ENCODE data around the gene DIPK1C. TPM values are rescaled to one million over a fixed set of nuclear protein-coding genes. Genes with fewer than 3 reads are reported as not detected.
"Not testable (repeated sequence)": the region's sequence is repeated elsewhere in the genome, so short reads cannot be mapped to it uniquely, and the experiment has no call there.

The DIPK1C gene
- not detected in 3 replicates for total RNA-seq
- long read RNA-seq, result 0 reads

- H3K27me3 Mint-ChIP-seq (ENCODE audit: low read depth), result peaks cover 63% of the 10 kb centered on the region
- peaks cover 3% of the 10 kb centered on the region for H3K4me1 Mint-ChIP-seq (ENCODE audit: low read depth)
- no peaks in the 10 kb centered on the region for H3K9me3 Mint-ChIP-seq (ENCODE audit: low read depth)
- H3K4me3 Mint-ChIP-seq (ENCODE audit: unreplicated experiment), result peak within 1 kb of the TSS; percentile 62
- TF ChIP-seq CTCF (IDR thresholded peaks at IDR 0.05), result no peak
- H3K36me3 Mint-ChIP-seq (ENCODE audit: low read depth), result no peaks in the 10 kb centered on the region
- H3K27ac Mint-ChIP-seq (ENCODE audit: unreplicated experiment), result no peak within 1 kb of the TSS
- DNase-seq (ENCODE audit: low spot score), result no peak
Observed at GRCh38 chr18:74457043-74457724, at the start of gene DIPK1C. Gene DIPK1C (minus strand): TSS chr18:74457308. CDS start chr18:74457259, 49 bp downstream.

GRCh38 chr18:74506448-74507084, 49.5 kb upstream of the DIPK1C start:
- no peaks in the 10 kb centered on the region for H3K27me3 Mint-ChIP-seq (ENCODE audit: low read depth)
- no peak for TF ChIP-seq CTCF (IDR thresholded peaks at IDR 0.05)
- H3K36me3 Mint-ChIP-seq (ENCODE audit: low read depth), result peaks cover 35% of the 10 kb centered on the region
- DNase-seq (ENCODE audit: low spot score), result no peak
- no peak overlapping the region for H3K27ac Mint-ChIP-seq (ENCODE audit: unreplicated experiment)
- H3K9me3 Mint-ChIP-seq (ENCODE audit: low read depth), result no peaks in the 10 kb centered on the region
- no peak overlapping the region for H3K4me3 Mint-ChIP-seq (ENCODE audit: unreplicated experiment)
- no peaks in the 10 kb centered on the region for H3K4me1 Mint-ChIP-seq (ENCODE audit: low read depth)

GRCh38 chr18:74505776-74506175, 48.7 kb upstream of the DIPK1C start:
- Mint-ChIP-seq H3K27ac (ENCODE audit: unreplicated experiment) (no peak overlapping the region), H3K4me3 (ENCODE audit: unreplicated experiment) (no peak overlapping the region)

GRCh38 chr18:74503137-74503536, 46.0 kb upstream of the DIPK1C start:
- no peak overlapping the region for H3K27ac Mint-ChIP-seq (ENCODE audit: unreplicated experiment)
- H3K9me3 Mint-ChIP-seq (ENCODE audit: low read depth), result no peaks in the 10 kb centered on the region
- H3K36me3 Mint-ChIP-seq (ENCODE audit: low read depth), result peaks cover 26% of the 10 kb centered on the region
- TF ChIP-seq CTCF (IDR thresholded peaks at IDR 0.05), result no peak
- DNase-seq (ENCODE audit: low spot score), result no peak
- H3K27me3 Mint-ChIP-seq (ENCODE audit: low read depth), result no peaks in the 10 kb centered on the region
- no peak overlapping the region for H3K4me3 Mint-ChIP-seq (ENCODE audit: unreplicated experiment)
- H3K4me1 Mint-ChIP-seq (ENCODE audit: low read depth), result peaks cover 12% of the 10 kb centered on the region

More at GRCh38 chr18:74505776-74506175, 48.7 kb upstream of the DIPK1C start:
- H3K9me3 Mint-ChIP-seq (ENCODE audit: low read depth), result no peaks in the 10 kb centered on the region
- H3K27me3 Mint-ChIP-seq (ENCODE audit: low read depth), result no peaks in the 10 kb centered on the region
- peaks cover 33% of the 10 kb centered on the region for H3K36me3 Mint-ChIP-seq (ENCODE audit: low read depth)
- no peak for TF ChIP-seq CTCF (IDR thresholded peaks at IDR 0.05)
- H3K4me1 Mint-ChIP-seq (ENCODE audit: low read depth), result no peaks in the 10 kb centered on the region
- no peak for DNase-seq (ENCODE audit: low spot score)

GRCh38 chr18:74501386-74501785, 44.3 kb upstream of the DIPK1C start:
- DNase-seq (ENCODE audit: low spot score), result no peak
- H3K27ac Mint-ChIP-seq (ENCODE audit: unreplicated experiment), result peak overlapping the region; percentile 5
- peaks cover 11% of the 10 kb centered on the region for H3K36me3 Mint-ChIP-seq (ENCODE audit: low read depth)
- H3K9me3 Mint-ChIP-seq (ENCODE audit: low read depth), result no peaks in the 10 kb centered on the region
- H3K4me3 Mint-ChIP-seq (ENCODE audit: unreplicated experiment), result peak overlapping the region; percentile 8
- H3K27me3 Mint-ChIP-seq (ENCODE audit: low read depth), result no peaks in the 10 kb centered on the region
- no peak for TF ChIP-seq CTCF (IDR thresholded peaks at IDR 0.05)
- H3K4me1 Mint-ChIP-seq (ENCODE audit: low read depth), result peaks cover 25% of the 10 kb centered on the region

- peaks cover 10% of the 10 kb centered on the region for H3K36me3 Mint-ChIP-seq (ENCODE audit: low read depth)
- H3K4me3 Mint-ChIP-seq (ENCODE audit: unreplicated experiment), result peak overlapping the region; percentile 31
- H3K27ac Mint-ChIP-seq (ENCODE audit: unreplicated experiment), result peak overlapping the region; percentile 5
- DNase-seq (ENCODE audit: low spot score); H3K27me3 Mint-ChIP-seq (ENCODE audit: low read depth); H3K9me3 Mint-ChIP-seq (ENCODE audit: low read depth): not testable (repeated sequence)
- peaks cover 25% of the 10 kb centered on the region for H3K4me1 Mint-ChIP-seq (ENCODE audit: low read depth)
Observed at GRCh38 chr18:74500774-74501173, 43.7 kb upstream of the DIPK1C start.
